Gastroesophageal sphincter (tissue), 4 donors: ENCODE results near the gene RAB8A. TPM values are rescaled to one million over a fixed set of nuclear protein-coding genes. Genes with fewer than 3 reads are reported as not detected.

ENCODE experiments used
- ATAC-seq: fragments of 150-250 bp; one replicate; pipeline ENCODE4 v1.9.1; 2016; ENCODE audit warnings: mild to moderate bottlenecking, moderate library complexity
- H3K27ac ChIP-seq, 4 donors: fragments of 200-600 bp; sonication (generic) in 3 of 4; 1 replicate in 3 of 4; 2 replicates in 1 of 4; pipeline ENCODE4 v1.5.1; 2016 to 2019
- H3K27me3 ChIP-seq: fragments of 200-600 bp; sonication (generic); one replicate; pipeline ENCODE4 v1.5.1; 2019
- H3K36me3 ChIP-seq, 2 donors: fragments of 200-600 bp; sonication (generic); one replicate each; pipeline ENCODE4 v1.5.1; 2019; ENCODE audit warnings: control low read depth in 1 of 2
- H3K4me1 ChIP-seq, 3 donors: fragments of 200-600 bp; sonication (generic); 1 replicate in 2 of 3; 2 replicates in 1 of 3; pipeline ENCODE4 v1.5.1; 2016 to 2019; ENCODE audit warnings: control low read depth in 2 of 3
- H3K4me3 ChIP-seq, 2 donors: fragments of 200-600 bp; sonication (generic); one replicate each; pipeline ENCODE4 v1.5.1; 2019; ENCODE audit warnings: mild to moderate bottlenecking in 1 of 2, moderate library complexity in 1 of 2
- H3K9me3 ChIP-seq, 3 donors: fragments of 200-600 bp; sonication (generic); one replicate each; pipeline ENCODE4 v1.5.1; 2017 to 2019; ENCODE audit warnings: control low read depth in 2 of 3
- CTCF ChIP-seq, 4 experiments: fragments of 200-600 bp in 2 of 4; fragments of 450-650 bp in 2 of 4; sonication (generic) in 1 of 4; IDR thresholded peaks; one replicate each; pipeline ENCODE4 v1.5.1; 2017 to 2019; ENCODE audit warnings: antibody characterized with exemption in 4 of 4, mild to moderate bottlenecking in 2 of 4, moderate library complexity in 2 of 4
- EP300 ChIP-seq: sonication (generic); formaldehyde crosslinking; IDR thresholded peaks from one replicate; pipeline ENCODE4 v1.6.1; 2017; ENCODE audit warnings: antibody characterized with exemption, mild to moderate bottlenecking
- POLR2A ChIP-seq, 2 donors: fragments of 450-650 bp; IDR thresholded peaks; one replicate each; pipeline ENCODE4 v1.6.1; 2017; ENCODE audit warnings: antibody characterized with exemption in 2 of 2, mild to moderate bottlenecking in 2 of 2, moderate library complexity in 1 of 2
- POLR2AphosphoS5 ChIP-seq: sonication (generic); formaldehyde crosslinking; IDR thresholded peaks from one replicate; pipeline ENCODE4 v1.6.1; 2017; ENCODE audit warnings: antibody characterized with exemption
- WGBS, 2 donors: methylation state at CpG; one replicate each; pipeline ENCODE4 v1.1.5; 2018; ENCODE audit warnings: low coverage in 1 of 2; 5-methylcytosine and 5-hydroxymethylcytosine counted together
- total RNA-seq, 4 donors: library from RNA; depleted of rRNA; stranded (reverse); fragments of >200 nt; gene quantifications; one replicate each; pipeline ENCODE4 v1.1.0, GENCODE V29; 2016

Gene RAB8A
- total RNA-seq, 4 donors from 2014 or later, result 32.4 to 52.5 (median 44.9) TPM

DNA sequence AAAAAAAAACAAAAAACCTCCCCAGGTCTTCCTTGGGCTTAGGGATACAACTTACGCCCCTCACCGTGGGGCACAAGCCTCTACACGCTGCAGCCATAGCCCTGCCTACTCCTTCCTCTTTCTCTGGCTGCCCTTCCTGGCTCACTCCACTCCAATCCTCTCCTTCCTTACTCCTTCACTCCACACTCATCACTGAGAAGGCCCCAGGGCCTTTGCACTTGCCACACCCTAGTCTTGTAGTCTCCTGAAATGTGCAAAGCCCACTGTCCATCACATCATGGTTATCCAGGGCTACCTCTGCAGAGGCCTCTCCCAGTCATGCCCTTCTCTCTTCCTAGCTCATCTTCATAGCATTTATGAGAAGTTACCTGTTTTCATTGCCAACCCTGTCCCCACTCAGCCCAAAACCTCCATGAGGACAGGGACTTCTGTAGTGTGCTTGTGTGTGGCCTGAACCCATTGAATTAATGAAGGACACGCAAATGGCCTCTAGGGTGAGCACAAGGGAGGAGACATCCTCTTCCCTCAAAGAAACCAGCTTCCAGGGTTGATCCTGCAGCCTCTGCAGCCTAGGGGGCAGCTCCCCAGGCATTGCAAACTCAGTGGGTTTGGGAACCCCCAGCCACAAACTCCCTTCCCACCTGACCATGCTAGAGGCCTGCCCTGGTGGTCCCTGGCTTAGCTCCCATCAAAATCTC lies 23.9 kb downstream of the RAB8A start:
- Histone ChIP-seq H3K4me1 (no peaks in the 10 kb centered on the region), H3K27me3 (no peaks in the 10 kb centered on the region), H3K4me3 (no peak overlapping the region), H3K27ac (no peak overlapping the region), H3K9me3 (no peaks in the 10 kb centered on the region), H3K36me3 (peaks cover 0 to 39% of the 10 kb centered on the region in 2 donors)
- no peak for ATAC-seq
- no peak for TF ChIP-seq POLR2AphosphoS5
- TF ChIP-seq EP300, result no peak
- TF ChIP-seq POLR2A (IDR thresholded peaks at IDR 0.05), result no peak
- TF ChIP-seq CTCF (IDR thresholded peaks at IDR 0.05), result no peak
- 63 to 90% methylated on average over 4 of the region's 4 CpGs for WGBS, 2 donors

DNA sequence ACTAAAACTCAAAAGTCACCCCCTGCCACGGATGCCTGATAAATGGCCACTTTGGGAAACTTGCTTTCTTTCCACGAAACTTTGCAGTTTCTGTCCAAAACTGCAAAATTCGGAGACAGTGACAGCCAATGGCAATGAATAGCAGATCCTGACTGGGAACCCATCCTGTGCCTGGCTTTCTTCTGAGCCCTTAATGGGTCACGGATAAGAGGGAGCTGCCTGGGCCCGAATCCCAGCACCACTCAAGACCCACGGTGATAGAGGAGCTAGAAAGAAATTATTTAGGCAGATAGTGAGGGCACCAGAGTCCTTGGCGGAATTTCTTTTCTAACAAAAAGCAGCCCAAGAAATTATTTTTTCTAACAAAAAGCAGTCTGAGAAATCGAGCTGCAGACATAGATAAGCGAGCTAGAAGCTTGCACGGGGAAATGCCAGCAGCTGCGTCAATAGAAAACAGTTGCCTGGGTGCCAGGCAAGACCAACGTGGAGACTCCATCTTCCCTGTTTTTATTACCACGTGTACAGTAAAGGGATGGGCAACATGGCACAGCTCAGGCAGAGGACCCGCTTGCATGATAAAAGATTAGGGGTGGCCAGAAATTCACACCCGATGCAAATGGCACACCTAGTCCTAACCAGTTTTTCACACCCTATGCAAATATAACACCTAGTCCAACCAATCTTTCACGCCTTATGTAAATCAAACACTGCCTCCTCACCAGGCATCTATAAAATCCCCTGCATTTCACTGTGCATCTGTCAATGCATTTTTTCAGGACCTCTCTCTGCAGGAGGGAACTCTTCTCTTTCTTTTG lies 24.7 kb downstream of the RAB8A start:
- Histone ChIP-seq H3K27me3 (no peaks in the 10 kb centered on the region), H3K4me1 (no peaks in the 10 kb centered on the region), H3K4me3 (no peak overlapping the region), H3K27ac (no peak overlapping the region), H3K9me3 (no peaks in the 10 kb centered on the region), H3K36me3 (peaks cover 0 to 31% of the 10 kb centered on the region in 2 donors)
- ATAC-seq, result no peak
- TF ChIP-seq POLR2AphosphoS5, result no peak
- no peak for TF ChIP-seq EP300
- no peak for TF ChIP-seq POLR2A (IDR thresholded peaks at IDR 0.05)
- TF ChIP-seq CTCF (IDR thresholded peaks at IDR 0.05), result no peak
- WGBS, 2 donors, result 49 to 55% methylated on average over 5 to 16 of the region's 16 CpGs

DNA sequence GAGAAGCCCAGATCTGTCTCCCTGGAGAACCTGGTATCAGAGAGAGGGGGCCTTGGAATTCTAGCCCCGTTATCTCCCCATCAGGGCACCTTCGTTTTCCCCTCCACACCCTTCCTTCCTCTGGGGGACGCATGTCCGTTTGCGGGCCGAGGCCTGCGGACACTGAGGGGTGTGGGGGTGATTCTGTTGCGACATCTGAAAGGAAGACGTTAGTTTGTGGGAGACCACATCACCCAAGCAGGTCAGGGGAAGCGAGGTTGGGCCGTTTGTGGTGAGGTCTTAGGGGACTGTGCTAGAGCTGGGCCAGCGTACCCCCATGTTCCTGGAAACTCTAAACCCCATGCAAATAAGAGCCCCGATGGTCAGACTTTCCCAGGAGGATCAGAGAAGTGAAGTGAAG lies 28.1 kb downstream of the RAB8A start:
- Histone ChIP-seq H3K36me3 (no peaks in the 10 kb centered on the region), H3K4me3 (no peak overlapping the region), H3K27ac (no peak overlapping the region), H3K4me1 (no peaks in the 10 kb centered on the region), H3K27me3 (peaks cover 11% of the 10 kb centered on the region), H3K9me3 (no peaks in the 10 kb centered on the region)
- WGBS, 2 donors, result 43% methylated on average over 5 of the region's 13 CpGs; no CpG with 5 or more reads in 1 of the 2 donors
- no peak for ATAC-seq
- no peak for TF ChIP-seq POLR2AphosphoS5
- TF ChIP-seq CTCF (IDR thresholded peaks at IDR 0.05), result no peak
- no peak for TF ChIP-seq EP300
- no peak for TF ChIP-seq POLR2A (IDR thresholded peaks at IDR 0.05)

GRCh38 chr19:16141043-16141442 lies 29.4 kb downstream of the RAB8A start:
- Histone ChIP-seq H3K4me3 (no peak overlapping the region), H3K36me3 (no peaks in the 10 kb centered on the region), H3K4me1 (no peaks in the 10 kb centered on the region), H3K27ac (no peak overlapping the region), H3K9me3 (no peaks in the 10 kb centered on the region), H3K27me3 (peaks cover 11% of the 10 kb centered on the region)
- 17% methylated on average over 2 of the region's 4 CpGs; no CpG with 5 or more reads in 1 of the 2 donors for WGBS, 2 donors
- no peak for ATAC-seq
- TF ChIP-seq EP300 (no peak), POLR2A (IDR thresholded peaks at IDR 0.05) (no peak), POLR2AphosphoS5 (no peak), CTCF (IDR thresholded peaks at IDR 0.05) (no peak)
